Endodermal cell (in vitro differentiated cells): ENCODE measurements around the gene KIDINS220. TPM values are rescaled to one million over a fixed set of nuclear protein-coding genes. Genes with fewer than 3 reads are reported as not detected.

ENCODE experiments used
- DNase-seq: peaks from one replicate; pipeline ENCODE4 v3.0.0-alpha.2; 2017
- H3K27ac ChIP-seq: 2 replicates; pipeline ENCODE4 v1.5.1; 2013; ENCODE audit warnings: mild to moderate bottlenecking, low read depth, low read length, moderate library complexity
- H3K27me3 ChIP-seq: 2 replicates; pipeline ENCODE4 v1.6.1; 2013; ENCODE audit warnings: mild to moderate bottlenecking, low read length, moderate library complexity; ENCODE audit not compliant: insufficient read depth, control insufficient read depth, poor library complexity, severe bottlenecking
- H3K36me3 ChIP-seq: 2 replicates; pipeline ENCODE4 v1.7.0; 2013; ENCODE audit warnings: mild to moderate bottlenecking, low read length, moderate library complexity; ENCODE audit not compliant: control insufficient read depth, insufficient read depth
- H3K4me1 ChIP-seq: one replicate; pipeline ENCODE4 v1.7.0; 2013; ENCODE audit warnings: low read length; ENCODE audit not compliant: control insufficient read depth, insufficient read depth
- H3K4me3 ChIP-seq: 2 replicates; pipeline ENCODE4 v1.5.1; 2013; ENCODE audit warnings: mild to moderate bottlenecking, low read length, moderate library complexity
- H3K9ac ChIP-seq: 2 replicates; pipeline ENCODE4 v1.6.1; 2013; ENCODE audit warnings: mild to moderate bottlenecking, low read length, moderate library complexity; ENCODE audit not compliant: poor library complexity, severe bottlenecking; ENCODE audit errors: extremely low read depth
- H3K9me3 ChIP-seq: 2 replicates; pipeline ENCODE4 v1.6.1; 2013; ENCODE audit warnings: mild to moderate bottlenecking, low read length, moderate library complexity; ENCODE audit not compliant: control insufficient read depth
- H3K27ac Mint-ChIP-seq: 2 replicates; pipeline ENCODE4 v1.8.0; 2020; ENCODE audit warnings: mixed read lengths
- H3K27me3 Mint-ChIP-seq: 2 replicates; pipeline ENCODE4 v1.8.0; 2021; ENCODE audit warnings: mild to moderate bottlenecking, mixed read lengths; ENCODE audit not compliant: insufficient read depth
- H3K36me3 Mint-ChIP-seq: 2 replicates; pipeline ENCODE4 v1.8.0; 2020; ENCODE audit warnings: low read depth, mixed read lengths
- H3K4me1 Mint-ChIP-seq: 2 replicates; pipeline ENCODE4 v1.8.0; 2020; ENCODE audit warnings: mixed read lengths
- H3K4me3 Mint-ChIP-seq: 2 replicates; pipeline ENCODE4 v1.8.0; 2020; ENCODE audit warnings: mild to moderate bottlenecking, moderate library complexity, mixed read lengths
- H3K9me3 Mint-ChIP-seq: 2 replicates; pipeline ENCODE4 v1.8.0; 2020; ENCODE audit warnings: mild to moderate bottlenecking, mixed read lengths
- WGBS, 2 experiments: methylation state at CpG; one replicate each; pipeline versions ENCODE4 v1.1.5 to v1.1.7; 2013; ENCODE audit warnings: missing lambda C conversion rate in 2 of 2, mixed read lengths in 1 of 2; ENCODE audit not compliant: insufficient coverage in 1 of 2, insufficient read length in 1 of 2; 5-methylcytosine and 5-hydroxymethylcytosine counted together
- total RNA-seq, 2 donors: library from RNA; stranded (reverse); fragmentation: NEBNext Ultra II Directional in 1 of 2; extraction: Animal tissue kit (Norgen Biotek cat#: 25700) in 1 of 2; gene quantifications; 2 replicates in 1 of 2; 3 replicates in 1 of 2; pipeline ENCODE4 v1.2.1, GENCODE V29; 2021
- TF ChIP-seq, protein P1 (sequence below): fragments of 200-600 bp; sonication (generic); conservative IDR thresholded peaks from 2 replicates; pipeline ENCODE4 v1.5.0; 2021; ENCODE audit warnings: antibody characterized with exemption, mild to moderate bottlenecking

The KIDINS220 gene
- total RNA-seq, 2 donors from 2014 or later: 33.8 to 35.2 TPM

DNA sequence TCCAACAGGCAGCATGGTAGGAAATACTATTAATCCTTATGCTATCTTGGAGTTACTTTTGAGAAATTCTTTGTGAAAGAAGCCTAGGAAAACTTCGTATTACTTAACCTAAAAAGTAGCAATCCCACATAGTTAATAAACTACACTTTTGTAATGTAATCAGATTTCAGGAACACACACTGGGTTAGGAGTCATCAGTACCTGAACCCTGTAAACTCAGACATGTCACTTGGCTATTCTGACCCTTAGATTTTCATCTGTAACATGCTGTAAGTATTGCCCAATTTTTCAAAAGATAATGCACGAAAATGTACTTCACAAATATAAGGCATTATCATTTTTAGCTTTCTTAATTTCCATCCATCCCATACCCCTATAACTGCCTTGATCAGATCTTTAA lies 39.0 kb downstream of the KIDINS220 start:
- WGBS, 2 experiments: 72 to 95% methylated on average over 2 of the region's 2 CpGs
- no peak overlapping the region for H3K4me3 ChIP-seq
- no peaks in the 10 kb centered on the region for H3K27me3 Mint-ChIP-seq
- H3K4me3 Mint-ChIP-seq: no peak overlapping the region
- H3K36me3 Mint-ChIP-seq: peaks cover 44% of the 10 kb centered on the region
- DNase-seq: no peak
- no peak overlapping the region for H3K9ac ChIP-seq
- H3K4me1 ChIP-seq: no peaks in the 10 kb centered on the region
- TF ChIP-seq, protein P1, sequence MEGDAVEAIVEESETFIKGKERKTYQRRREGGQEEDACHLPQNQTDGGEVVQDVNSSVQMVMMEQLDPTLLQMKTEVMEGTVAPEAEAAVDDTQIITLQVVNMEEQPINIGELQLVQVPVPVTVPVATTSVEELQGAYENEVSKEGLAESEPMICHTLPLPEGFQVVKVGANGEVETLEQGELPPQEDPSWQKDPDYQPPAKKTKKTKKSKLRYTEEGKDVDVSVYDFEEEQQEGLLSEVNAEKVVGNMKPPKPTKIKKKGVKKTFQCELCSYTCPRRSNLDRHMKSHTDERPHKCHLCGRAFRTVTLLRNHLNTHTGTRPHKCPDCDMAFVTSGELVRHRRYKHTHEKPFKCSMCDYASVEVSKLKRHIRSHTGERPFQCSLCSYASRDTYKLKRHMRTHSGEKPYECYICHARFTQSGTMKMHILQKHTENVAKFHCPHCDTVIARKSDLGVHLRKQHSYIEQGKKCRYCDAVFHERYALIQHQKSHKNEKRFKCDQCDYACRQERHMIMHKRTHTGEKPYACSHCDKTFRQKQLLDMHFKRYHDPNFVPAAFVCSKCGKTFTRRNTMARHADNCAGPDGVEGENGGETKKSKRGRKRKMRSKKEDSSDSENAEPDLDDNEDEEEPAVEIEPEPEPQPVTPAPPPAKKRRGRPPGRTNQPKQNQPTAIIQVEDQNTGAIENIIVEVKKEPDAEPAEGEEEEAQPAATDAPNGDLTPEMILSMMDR: no peak
- no peaks in the 10 kb centered on the region for H3K9me3 Mint-ChIP-seq
- no peaks in the 10 kb centered on the region for H3K27me3 ChIP-seq
- no peaks in the 10 kb centered on the region for H3K9me3 ChIP-seq
- H3K27ac ChIP-seq: no peak overlapping the region
- H3K27ac Mint-ChIP-seq: no peak overlapping the region
- H3K36me3 ChIP-seq: peaks cover 69% of the 10 kb centered on the region
- H3K4me1 Mint-ChIP-seq: no peaks in the 10 kb centered on the region

GRCh38 chr2:8797682-8798081 lies 39.7 kb downstream of the KIDINS220 start:
- no peaks in the 10 kb centered on the region for H3K9me3 ChIP-seq
- Mint-ChIP-seq H3K36me3 (peaks cover 41% of the 10 kb centered on the region), H3K27ac (no peak overlapping the region), H3K27me3 (no peaks in the 10 kb centered on the region), H3K4me1 (no peaks in the 10 kb centered on the region), H3K9me3 (no peaks in the 10 kb centered on the region), H3K4me3 (no peak overlapping the region)
- H3K27me3 ChIP-seq: no peaks in the 10 kb centered on the region
- DNase-seq: no peak
- H3K4me3 ChIP-seq: no peak overlapping the region
- no peak overlapping the region for H3K9ac ChIP-seq
- H3K36me3 ChIP-seq: peaks cover 64% of the 10 kb centered on the region
- no peak overlapping the region for H3K27ac ChIP-seq
- H3K4me1 ChIP-seq: no peaks in the 10 kb centered on the region
- TF ChIP-seq, protein P1: no peak
- WGBS, 2 experiments: 94% methylated on average over 2 of the region's 2 CpGs; no CpG with 5 or more reads in 1 of the 2 experiments

DNA sequence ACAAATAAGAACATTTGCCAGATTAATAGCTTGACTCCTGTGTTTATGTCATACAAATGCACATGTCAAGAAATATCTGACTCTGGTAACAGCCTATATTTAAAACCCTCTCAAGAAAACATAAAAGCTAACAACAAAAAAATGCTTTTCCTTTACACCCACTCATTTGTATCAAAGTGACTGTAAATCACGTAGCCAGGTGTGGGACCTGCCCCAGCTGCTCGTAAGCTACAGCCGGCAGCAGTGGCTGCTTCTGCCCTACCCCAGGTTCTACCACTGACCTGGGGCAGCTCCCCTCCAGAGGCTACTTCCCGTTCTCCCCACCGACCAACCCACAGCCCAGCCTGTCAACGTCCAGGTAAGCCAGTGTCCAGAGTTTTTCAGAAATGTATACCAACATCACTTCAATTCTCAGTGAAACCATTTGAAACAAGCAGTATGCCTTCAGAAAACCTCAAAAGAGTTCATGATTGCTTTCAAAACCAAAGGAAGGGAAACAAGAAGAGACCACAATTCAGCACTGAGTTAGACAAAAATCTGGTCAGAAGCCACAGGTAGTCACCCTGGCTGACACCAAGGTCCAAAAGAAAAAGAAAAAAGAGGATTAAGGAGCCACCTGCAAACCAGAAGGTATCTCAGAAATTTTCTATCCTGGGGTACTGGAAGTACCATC lies 40.4 kb downstream of the KIDINS220 start:
- Histone ChIP-seq H3K27me3 (no peaks in the 10 kb centered on the region), H3K27ac (no peak overlapping the region), H3K36me3 (peaks cover 63% of the 10 kb centered on the region), H3K4me3 (no peak overlapping the region), H3K9ac (no peak overlapping the region), H3K9me3 (no peaks in the 10 kb centered on the region), H3K4me1 (no peaks in the 10 kb centered on the region)
- Mint-ChIP-seq H3K9me3 (no peaks in the 10 kb centered on the region), H3K4me3 (no peak overlapping the region), H3K4me1 (no peaks in the 10 kb centered on the region), H3K27ac (no peak overlapping the region), H3K36me3 (peaks cover 35% of the 10 kb centered on the region), H3K27me3 (no peaks in the 10 kb centered on the region)
- TF ChIP-seq, protein P1: no peak
- 88 to 93% methylated on average over 5 to 6 of the region's 6 CpGs for WGBS, 2 experiments
- no peak for DNase-seq
